ENCODE data around the gene TNRC18.

The TNRC18 gene

DNA sequence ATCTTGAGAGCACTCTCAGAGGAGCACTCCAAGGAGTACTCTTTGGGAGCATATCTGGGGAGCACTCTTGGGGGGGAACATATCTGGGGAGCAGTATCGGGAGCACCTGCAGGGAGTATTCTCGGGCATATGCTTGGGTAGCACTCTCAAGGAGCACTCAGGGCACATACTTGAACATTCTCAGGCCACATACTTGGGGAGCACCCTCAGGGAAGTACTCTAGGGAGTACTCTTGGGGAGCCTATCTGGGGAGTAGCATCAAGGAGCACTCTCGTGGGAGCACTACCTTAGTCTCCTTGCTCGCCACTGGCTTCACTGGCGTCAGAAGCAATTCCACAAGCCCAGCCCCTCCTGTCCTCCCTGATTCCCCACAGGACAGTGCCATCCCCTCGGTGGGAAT is 31.5 kb upstream of the TNRC18 start:
- DNase-seq (ENCODE audit: low read depth): no peak
- no peak overlapping the region for H3K4me3 ChIP-seq (ENCODE audit: low read depth, low read length)
- TF ChIP-seq, protein P1, sequence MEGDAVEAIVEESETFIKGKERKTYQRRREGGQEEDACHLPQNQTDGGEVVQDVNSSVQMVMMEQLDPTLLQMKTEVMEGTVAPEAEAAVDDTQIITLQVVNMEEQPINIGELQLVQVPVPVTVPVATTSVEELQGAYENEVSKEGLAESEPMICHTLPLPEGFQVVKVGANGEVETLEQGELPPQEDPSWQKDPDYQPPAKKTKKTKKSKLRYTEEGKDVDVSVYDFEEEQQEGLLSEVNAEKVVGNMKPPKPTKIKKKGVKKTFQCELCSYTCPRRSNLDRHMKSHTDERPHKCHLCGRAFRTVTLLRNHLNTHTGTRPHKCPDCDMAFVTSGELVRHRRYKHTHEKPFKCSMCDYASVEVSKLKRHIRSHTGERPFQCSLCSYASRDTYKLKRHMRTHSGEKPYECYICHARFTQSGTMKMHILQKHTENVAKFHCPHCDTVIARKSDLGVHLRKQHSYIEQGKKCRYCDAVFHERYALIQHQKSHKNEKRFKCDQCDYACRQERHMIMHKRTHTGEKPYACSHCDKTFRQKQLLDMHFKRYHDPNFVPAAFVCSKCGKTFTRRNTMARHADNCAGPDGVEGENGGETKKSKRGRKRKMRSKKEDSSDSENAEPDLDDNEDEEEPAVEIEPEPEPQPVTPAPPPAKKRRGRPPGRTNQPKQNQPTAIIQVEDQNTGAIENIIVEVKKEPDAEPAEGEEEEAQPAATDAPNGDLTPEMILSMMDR (conservative IDR thresholded peaks at IDR 0.05; ENCODE audit: low read depth, low read length): no peak

DNA sequence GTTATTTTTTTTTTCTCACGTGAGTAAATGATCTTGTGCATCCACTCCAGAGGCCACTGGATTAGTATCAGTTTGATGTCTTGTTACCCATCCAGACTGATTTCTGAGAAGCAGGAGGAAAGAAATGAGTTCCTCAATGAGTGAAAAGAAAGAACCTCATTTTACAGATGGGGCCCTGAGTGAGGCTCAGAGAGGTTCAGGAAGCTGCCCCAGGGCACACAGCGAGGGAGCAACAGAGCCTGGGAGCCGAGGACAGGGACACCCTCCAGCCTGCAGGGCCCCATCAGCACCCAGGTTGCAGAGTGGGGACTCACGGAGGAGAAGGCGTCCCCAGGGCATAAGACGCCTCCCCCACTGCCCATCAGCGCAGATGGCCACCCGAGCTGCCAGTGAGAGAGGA is 30.9 kb upstream of the TNRC18 start:
- TF ChIP-seq, protein P1 (conservative IDR thresholded peaks at IDR 0.05; ENCODE audit: low read depth, low read length): no peak
- H3K4me3 ChIP-seq (ENCODE audit: low read depth, low read length): no peak overlapping the region
- DNase-seq (ENCODE audit: low read depth): no peak

DNA sequence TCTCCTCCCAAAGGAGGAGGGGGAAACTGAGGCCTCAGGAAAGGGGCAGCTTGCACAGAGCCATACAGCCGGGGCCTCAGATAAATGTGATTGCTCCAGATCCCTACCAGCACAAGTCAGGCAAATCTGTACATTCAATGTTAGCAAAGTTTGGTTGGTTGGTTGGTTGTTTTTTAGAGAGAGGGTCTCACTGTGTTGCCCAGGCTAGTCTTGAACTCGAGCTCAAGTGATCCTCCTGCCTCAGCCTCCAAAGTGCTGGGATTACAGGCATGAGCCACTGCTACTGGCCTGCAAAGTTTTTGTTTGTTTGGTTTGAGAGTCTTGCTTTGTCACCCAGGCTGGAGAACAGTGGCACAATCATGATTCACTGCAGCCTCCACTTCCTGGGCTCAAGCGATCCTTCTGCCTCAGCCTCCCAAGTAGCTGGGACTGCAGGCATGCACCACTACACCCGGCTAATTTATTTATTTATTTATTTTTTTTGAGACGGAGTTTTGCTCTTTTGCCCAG is 30.0 kb upstream of the TNRC18 start:
- TF ChIP-seq, protein P1 (conservative IDR thresholded peaks at IDR 0.05; ENCODE audit: low read depth, low read length): no peak
- no peak for DNase-seq (ENCODE audit: low read depth)
- no peak overlapping the region for H3K4me3 ChIP-seq (ENCODE audit: low read depth, low read length)

DNA sequence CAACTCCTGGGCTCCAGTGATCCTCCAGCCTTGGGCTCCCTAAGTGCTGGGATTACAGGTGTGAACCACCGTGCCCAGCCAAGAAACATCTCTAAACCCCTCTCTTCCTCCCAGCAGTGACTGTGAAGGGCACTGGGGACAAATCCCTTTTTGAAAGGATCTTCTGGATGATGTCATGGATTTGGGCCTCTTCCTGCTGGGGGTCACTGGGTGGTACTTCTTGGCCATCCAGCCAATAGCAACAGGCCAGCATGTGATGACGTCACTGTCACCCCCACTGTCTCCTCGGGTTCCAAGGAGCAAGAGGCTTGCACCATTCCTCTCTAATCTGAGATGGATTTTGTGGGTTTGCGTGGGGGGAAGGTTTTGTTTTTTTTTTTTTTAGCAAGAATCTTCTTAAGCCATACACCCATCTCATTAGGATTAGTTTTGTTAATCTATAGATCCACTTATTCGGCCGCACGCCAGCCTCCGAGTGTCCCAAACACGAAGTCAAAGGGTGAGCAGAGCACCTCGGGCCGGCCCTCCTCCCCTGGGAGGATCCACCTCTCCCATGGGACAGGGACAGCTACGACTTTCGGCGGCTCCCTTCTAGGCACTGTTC is 29.4 kb upstream of the TNRC18 start:
- TF ChIP-seq, protein P1 (conservative IDR thresholded peaks at IDR 0.05; ENCODE audit: low read depth, low read length): no peak
- H3K4me3 ChIP-seq (ENCODE audit: low read depth, low read length): no peak overlapping the region
- peak; percentile 66 for DNase-seq (ENCODE audit: low read depth)

DNA sequence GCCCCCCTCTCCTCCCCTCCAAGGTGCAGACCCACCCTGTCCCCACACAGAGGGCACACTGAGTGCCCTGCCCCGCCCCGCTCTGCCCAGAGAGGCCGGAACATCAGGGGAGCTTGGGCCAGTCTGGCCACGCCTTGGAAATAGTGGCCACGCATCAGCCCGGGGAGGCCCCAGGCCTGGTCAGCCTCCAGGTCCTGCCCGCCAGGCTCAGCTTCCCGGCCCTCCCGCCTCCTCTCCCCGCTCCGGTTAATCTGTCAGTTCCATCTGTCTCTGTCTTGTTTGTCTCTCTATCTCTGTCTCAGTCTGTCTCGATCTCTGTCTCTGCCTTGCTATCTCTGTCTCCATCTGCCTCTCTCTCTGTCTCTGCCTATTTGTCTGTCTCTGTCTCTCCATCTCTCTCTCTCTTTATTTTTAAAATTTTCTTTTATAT is 28.9 kb upstream of the TNRC18 start:
- TF ChIP-seq, protein P1 (conservative IDR thresholded peaks at IDR 0.05; ENCODE audit: low read depth, low read length): no peak
- no peak for DNase-seq (ENCODE audit: low read depth)
- no peak overlapping the region for H3K4me3 ChIP-seq (ENCODE audit: low read depth, low read length)

DNA sequence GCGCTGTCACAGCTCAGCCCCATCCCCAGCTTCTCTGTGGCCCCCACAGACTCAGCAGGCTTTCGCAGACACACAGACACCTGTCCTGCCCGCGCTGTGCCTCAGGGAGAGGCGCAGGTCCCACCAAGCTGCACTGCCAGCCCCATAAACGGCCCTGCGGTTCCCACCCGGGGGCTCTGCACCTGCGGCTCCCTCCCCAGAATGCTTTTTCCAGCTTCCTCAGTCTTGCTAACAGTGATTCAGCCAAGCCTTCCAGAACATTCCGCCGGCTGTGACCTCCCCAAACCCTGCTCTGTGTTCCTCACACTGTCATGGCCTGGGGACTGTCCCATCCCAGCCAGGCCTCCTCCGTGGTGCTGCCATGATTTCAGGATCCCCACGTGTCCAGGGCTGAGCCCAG is 27.8 kb upstream of the TNRC18 start:
- no peak overlapping the region for H3K4me3 ChIP-seq (ENCODE audit: low read depth, low read length)
- no peak for DNase-seq (ENCODE audit: low read depth)
- TF ChIP-seq, protein P1 (conservative IDR thresholded peaks at IDR 0.05; ENCODE audit: low read depth, low read length): no peak
